WTC11 (cell line): Measurements from ENCODE around the gene PUS7. TPM values are rescaled to one million over a fixed set of nuclear protein-coding genes. Genes with fewer than 3 reads are reported as not detected.

ENCODE experiments used
- ATAC-seq: fragments of 200-7000 bp; cut with Tn5 transposase; 2 replicates; pipeline ENCODE4 v1.10.0; 2021; ENCODE audit warnings: mild to moderate bottlenecking, moderate library complexity
- CTCF ChIA-PET: fragments of 300-600 bp; sonication (Branson Sonifier 250); formaldehyde crosslinking; loops from one replicate; lab custom pipeline; 2021; ENCODE audit warnings: antibody characterized with exemption; lab: Charles Lee
- POLR2A ChIA-PET: fragments of 350-600 bp; sonication (Branson Sonifier 250); formaldehyde crosslinking; loops from one replicate; lab custom pipeline; 2021; ENCODE audit warnings: antibody characterized with exemption; lab: Charles Lee
- DNase-seq: peaks from one replicate; pipeline ENCODE4 v3.0.0; 2021; ENCODE audit warnings: low spot score
- H3K27ac Mint-ChIP-seq: 2 replicates; pipeline ENCODE4 v1.8.0; 2021; ENCODE audit warnings: mixed read lengths
- H3K27me3 Mint-ChIP-seq: 2 replicates; pipeline ENCODE4 v1.8.0; 2021; ENCODE audit warnings: low read depth, mild to moderate bottlenecking, moderate library complexity, mixed read lengths
- H3K36me3 Mint-ChIP-seq: 2 replicates; pipeline ENCODE4 v1.8.0; 2021; ENCODE audit warnings: mixed read lengths
- H3K4me1 Mint-ChIP-seq: 2 replicates; pipeline ENCODE4 v1.8.0; 2022; ENCODE audit warnings: mixed read lengths
- H3K4me3 Mint-ChIP-seq: 2 replicates; pipeline ENCODE4 v1.8.0; 2021; ENCODE audit warnings: mild to moderate bottlenecking, moderate library complexity, mixed read lengths
- H3K9me3 Mint-ChIP-seq: 2 replicates; pipeline ENCODE4 v1.8.0; 2021; ENCODE audit warnings: mixed read lengths
- AR ChIP-seq: fragments of 250-450 bp; sonication (Bioruptor Pico); IDR thresholded peaks from 2 replicates; pipeline ENCODE4 v1.9.0; 2021; ENCODE audit warnings: mild to moderate bottlenecking
- ATF6 ChIP-seq: sonication (generic); formaldehyde crosslinking; IDR thresholded peaks from 2 replicates; pipeline ENCODE4 v1.8.1; 2023; ENCODE audit warnings: mild to moderate bottlenecking, missing genetic modification reagents
- CDX4 ChIP-seq: fragments of 250-450 bp; sonication (Bioruptor Pico); IDR thresholded peaks from 2 replicates; pipeline ENCODE4 v1.9.0; 2021; ENCODE audit warnings: moderate library complexity, mild to moderate bottlenecking, inconsistent platforms, borderline replicate concordance
- E2F4 ChIP-seq: sonication (generic); formaldehyde crosslinking; IDR thresholded peaks from 2 replicates; pipeline ENCODE4 v1.8.1; 2022; ENCODE audit warnings: low read depth, mild to moderate bottlenecking, moderate library complexity, missing genetic modification reagents, borderline replicate concordance
- FOXK1 ChIP-seq: sonication (generic); formaldehyde crosslinking; IDR thresholded peaks from 2 replicates; pipeline ENCODE4 v1.8.0; 2022; ENCODE audit warnings: mild to moderate bottlenecking, moderate library complexity, missing genetic modification reagents
- HMGXB4 ChIP-seq: sonication (generic); formaldehyde crosslinking; IDR thresholded peaks from 2 replicates; pipeline ENCODE4 v1.8.1; 2023; ENCODE audit warnings: mild to moderate bottlenecking, moderate library complexity, missing genetic modification reagents
- IRF2 ChIP-seq: sonication (generic); formaldehyde crosslinking; IDR thresholded peaks from 2 replicates; pipeline ENCODE4 v1.8.0; 2022; ENCODE audit warnings: low read depth, missing genetic modification reagents, borderline replicate concordance
- JAZF1 ChIP-seq: fragments of 250-450 bp; sonication (Bioruptor Pico); IDR thresholded peaks from 2 replicates; pipeline ENCODE4 v1.9.0; 2021; ENCODE audit warnings: moderate library complexity, mild to moderate bottlenecking, inconsistent platforms
- KAT7 ChIP-seq: sonication (generic); formaldehyde crosslinking; IDR thresholded peaks from 2 replicates; pipeline ENCODE4 v1.8.1; 2023; ENCODE audit warnings: missing genetic modification reagents, mild to moderate bottlenecking, borderline replicate concordance
- MYBL2 ChIP-seq: sonication (generic); formaldehyde crosslinking; IDR thresholded peaks from 2 replicates; pipeline ENCODE4 v1.8.1; 2023; ENCODE audit warnings: mild to moderate bottlenecking, moderate library complexity, missing genetic modification reagents
- NFATC4 ChIP-seq: fragments of 250-450 bp; sonication (Bioruptor Pico); IDR thresholded peaks from 2 replicates; pipeline ENCODE4 v1.9.0; 2021; ENCODE audit warnings: mild to moderate bottlenecking
- NR2C2 ChIP-seq: sonication (generic); formaldehyde crosslinking; IDR thresholded peaks from 2 replicates; pipeline ENCODE4 v1.8.0; 2022; ENCODE audit warnings: mild to moderate bottlenecking, missing genetic modification reagents
- PRDM15 ChIP-seq: sonication (generic); formaldehyde crosslinking; IDR thresholded peaks from 2 replicates; pipeline ENCODE4 v1.8.0; 2022; ENCODE audit warnings: missing genetic modification reagents
- PRRX2 ChIP-seq: fragments of 250-450 bp; sonication (Bioruptor Pico); IDR thresholded peaks from 2 replicates; pipeline ENCODE4 v1.8.0; 2021; ENCODE audit warnings: mild to moderate bottlenecking
- SP1 ChIP-seq: sonication (generic); formaldehyde crosslinking; conservative IDR thresholded peaks from 2 replicates; pipeline ENCODE4 v1.8.1; 2022; ENCODE audit warnings: missing genetic modification reagents
- TEAD1 ChIP-seq: sonication (generic); formaldehyde crosslinking; IDR thresholded peaks from 2 replicates; pipeline ENCODE4 v1.8.0; 2022; ENCODE audit warnings: mild to moderate bottlenecking, missing genetic modification reagents
- USF2 ChIP-seq: sonication (generic); formaldehyde crosslinking; IDR thresholded peaks from 2 replicates; pipeline ENCODE4 v1.8.1; 2023; ENCODE audit warnings: mild to moderate bottlenecking, missing genetic modification reagents, moderate library complexity
- ZNF671 ChIP-seq: fragments of 250-450 bp; sonication (Bioruptor Pico); IDR thresholded peaks from 2 replicates; pipeline ENCODE4 v1.8.0; 2021; ENCODE audit warnings: mild to moderate bottlenecking
- total RNA-seq: library from RNA; stranded (reverse); gene quantifications from 3 replicates; pipeline ENCODE4 v1.2.3, GENCODE V29; 2021

Gene PUS7
- total RNA-seq, 1 experiment from 2014 or later: 47.2 TPM

GRCh38 chr7:105512926-105513526 is 9.0 kb downstream of the PUS7 start:
- Mint-ChIP-seq H3K4me1 (peaks cover 2% of the 10 kb centered on the region; the same call in 1 of the 2 replicates), H3K27ac (peak overlapping the region; percentile 75), H3K27me3 (no peaks in the 10 kb centered on the region), H3K36me3 (peaks cover 36% of the 10 kb centered on the region), H3K9me3 (no peaks in the 10 kb centered on the region), H3K4me3 (no peak overlapping the region)
- ChIA-PET POLR2A (no interaction called here), CTCF (interaction anchor here (1.3 kb wide), 1 partner anchor 19 kb away, joined by 4 read pairs; the partner anchor contains the start of gene RINT1)
- ATAC-seq (no peak), DNase-seq (no peak)
- no peak for TF ChIP-seq HMGXB4

GRCh38 chr7:105512415-105512814 is 9.7 kb downstream of the PUS7 start:
- Mint-ChIP-seq H3K4me3 (no peak overlapping the region), H3K27ac (peak overlapping the region; percentile 75), H3K27me3 (no peaks in the 10 kb centered on the region), H3K4me1 (peaks cover 2% of the 10 kb centered on the region; the same call in 1 of the 2 replicates), H3K36me3 (peaks cover 37% of the 10 kb centered on the region), H3K9me3 (no peaks in the 10 kb centered on the region)
- POLR2A ChIA-PET: no interaction called here
- no peak for ATAC-seq
- TF ChIP-seq AR (no peak), FOXK1 (CRISPR knock-in tag) (no peak), NFATC4 (CRISPR knock-in tag) (no peak), MYBL2 (CRISPR knock-in tag) (no peak)
- CTCF ChIA-PET: interaction anchor here (1.3 kb wide), 1 partner anchor 19 kb away, joined by 4 read pairs; the partner anchor contains the start of gene RINT1
- DNase-seq: no peak

- Mint-ChIP-seq H3K9me3 (no peaks in the 10 kb centered on the region), H3K4me1 (no peaks in the 10 kb centered on the region), H3K27ac (no peak overlapping the region), H3K36me3 (peaks cover 66% of the 10 kb centered on the region), H3K4me3 (no peak overlapping the region), H3K27me3 (no peaks in the 10 kb centered on the region)
- ATAC-seq: no peak
- CTCF ChIA-PET: no interaction called here
- POLR2A ChIA-PET: no interaction called here
- no peak for DNase-seq
- TF ChIP-seq CDX4 (CRISPR knock-in tag): no peak
- no peak for TF ChIP-seq SP1
- TF ChIP-seq PRDM15 (CRISPR knock-in tag): no peak
- no peak for TF ChIP-seq NR2C2 (CRISPR knock-in tag)
- no peak for TF ChIP-seq MYBL2 (CRISPR knock-in tag)
- no peak for TF ChIP-seq E2F4
- TF ChIP-seq JAZF1 (CRISPR knock-in tag): no peak
- TF ChIP-seq ATF6 (CRISPR knock-in tag): no peak
- TF ChIP-seq IRF2: no peak
- no peak for TF ChIP-seq USF2 (CRISPR knock-in tag)
- no peak for TF ChIP-seq TEAD1 (CRISPR knock-in tag)
- no peak for TF ChIP-seq ZNF671
- no peak for TF ChIP-seq PRRX2
- no peak for TF ChIP-seq KAT7 (CRISPR knock-in tag)
These were observed 19.9 kb downstream of the PUS7 start for GRCh38 chr7:105502173-105502572.
